VCaP (cell line): ENCODE data around the gene PHKB.

Experiments used
- H3K27ac ChIP-seq: fragments of 450-650 bp; 2 replicates; pipeline ENCODE4 v1.5.1; 2017
- TF ChIP-seq, protein P1 (sequence below): fragments of 450-650 bp; conservative IDR thresholded peaks from 2 replicates; pipeline ENCODE4 v1.5.1; 2017; ENCODE audit warnings: mild to moderate bottlenecking, moderate library complexity

The PHKB gene

DNA sequence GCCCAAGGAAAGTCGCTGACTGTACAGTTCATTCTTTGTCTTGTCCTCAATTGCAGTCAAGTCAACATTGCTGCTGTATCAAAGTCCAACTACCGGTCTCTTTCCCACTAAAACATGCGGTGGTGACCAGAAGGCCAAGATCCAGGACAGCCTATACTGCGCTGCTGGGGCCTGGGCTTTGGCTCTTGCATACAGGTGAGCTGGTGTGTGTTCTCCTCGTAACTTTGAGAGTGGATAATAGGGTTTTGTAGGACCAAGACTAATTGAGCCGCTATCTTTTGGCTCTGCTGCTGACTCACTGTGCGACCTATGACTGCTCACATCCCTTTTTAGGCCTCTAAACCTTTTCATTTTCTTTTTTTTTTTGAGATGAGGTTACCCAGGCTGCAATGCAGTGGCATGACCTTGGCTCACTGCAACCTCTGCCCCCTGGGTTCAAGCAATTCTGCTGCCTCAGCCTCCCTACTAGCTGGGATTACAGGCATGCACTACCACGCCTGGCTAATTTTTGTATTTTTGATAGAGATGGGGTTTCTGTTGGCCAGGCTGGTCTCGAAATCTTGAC is 38.7 kb downstream of the PHKB start:
- no peak overlapping the region for H3K27ac ChIP-seq
- TF ChIP-seq, protein P1, sequence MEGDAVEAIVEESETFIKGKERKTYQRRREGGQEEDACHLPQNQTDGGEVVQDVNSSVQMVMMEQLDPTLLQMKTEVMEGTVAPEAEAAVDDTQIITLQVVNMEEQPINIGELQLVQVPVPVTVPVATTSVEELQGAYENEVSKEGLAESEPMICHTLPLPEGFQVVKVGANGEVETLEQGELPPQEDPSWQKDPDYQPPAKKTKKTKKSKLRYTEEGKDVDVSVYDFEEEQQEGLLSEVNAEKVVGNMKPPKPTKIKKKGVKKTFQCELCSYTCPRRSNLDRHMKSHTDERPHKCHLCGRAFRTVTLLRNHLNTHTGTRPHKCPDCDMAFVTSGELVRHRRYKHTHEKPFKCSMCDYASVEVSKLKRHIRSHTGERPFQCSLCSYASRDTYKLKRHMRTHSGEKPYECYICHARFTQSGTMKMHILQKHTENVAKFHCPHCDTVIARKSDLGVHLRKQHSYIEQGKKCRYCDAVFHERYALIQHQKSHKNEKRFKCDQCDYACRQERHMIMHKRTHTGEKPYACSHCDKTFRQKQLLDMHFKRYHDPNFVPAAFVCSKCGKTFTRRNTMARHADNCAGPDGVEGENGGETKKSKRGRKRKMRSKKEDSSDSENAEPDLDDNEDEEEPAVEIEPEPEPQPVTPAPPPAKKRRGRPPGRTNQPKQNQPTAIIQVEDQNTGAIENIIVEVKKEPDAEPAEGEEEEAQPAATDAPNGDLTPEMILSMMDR: no peak

DNA sequence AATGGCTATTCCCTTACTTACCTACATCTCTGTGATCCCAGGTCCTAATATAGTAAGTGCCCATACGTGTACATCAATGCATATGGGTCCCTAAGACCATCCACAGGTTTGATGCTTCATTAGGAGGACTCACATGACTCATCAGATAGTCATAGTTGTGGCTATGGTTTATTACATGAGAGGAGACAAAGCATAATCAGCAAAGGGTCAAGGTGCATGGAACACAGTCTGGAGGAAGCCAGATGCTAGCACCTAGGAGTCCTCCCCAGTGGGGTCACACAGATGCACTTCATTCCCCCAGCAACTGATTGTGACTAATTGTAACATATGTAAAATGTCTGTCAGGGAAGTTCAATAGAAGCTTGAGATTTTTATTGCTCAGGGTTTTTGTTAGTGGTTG is 42.8 kb downstream of the PHKB start:
- no peak overlapping the region for H3K27ac ChIP-seq
- TF ChIP-seq, protein P1: no peak

DNA sequence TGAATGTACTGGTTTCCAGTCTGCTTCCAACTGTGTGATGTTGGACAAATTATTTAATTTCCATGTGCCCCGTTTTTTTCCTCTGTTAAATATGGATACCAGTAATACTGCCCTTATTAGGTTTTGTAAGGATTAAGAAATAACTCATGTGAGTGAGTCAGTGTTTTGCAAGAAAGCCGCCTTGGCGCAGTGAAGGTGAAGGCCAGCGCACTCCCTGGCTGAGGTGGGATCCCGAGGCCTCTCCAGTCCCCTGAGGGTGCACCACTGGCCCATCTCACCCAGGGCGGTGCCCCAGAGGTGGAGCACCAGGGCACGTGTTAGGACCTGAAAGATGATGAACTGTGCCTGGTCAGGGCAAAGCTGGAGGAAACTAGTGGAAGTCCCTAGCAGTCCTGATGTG is 43.5 kb downstream of the PHKB start:
- TF ChIP-seq, protein P1: no peak
- H3K27ac ChIP-seq: no peak overlapping the region

DNA sequence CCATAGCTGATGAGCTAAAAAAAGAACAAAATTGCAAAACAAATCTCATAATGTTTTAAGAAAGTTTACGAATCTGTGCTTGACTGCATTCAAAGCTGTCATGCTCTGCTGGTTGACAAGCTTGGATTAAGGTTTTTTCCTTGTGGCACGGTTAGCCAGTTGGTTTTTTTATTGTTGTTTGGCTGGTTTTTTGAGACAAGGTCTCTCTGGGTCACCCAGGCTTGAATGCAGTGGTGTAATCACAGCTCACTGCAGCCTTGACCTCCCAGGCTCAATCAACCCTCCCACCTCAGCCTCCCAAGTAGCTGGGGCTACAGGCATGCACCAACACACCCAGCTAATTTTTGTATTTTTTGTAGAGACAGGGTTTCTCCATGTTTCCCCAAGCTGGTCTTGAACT is 45.7 kb downstream of the PHKB start:
- TF ChIP-seq, protein P1: no peak
- H3K27ac ChIP-seq: no peak overlapping the region

DNA sequence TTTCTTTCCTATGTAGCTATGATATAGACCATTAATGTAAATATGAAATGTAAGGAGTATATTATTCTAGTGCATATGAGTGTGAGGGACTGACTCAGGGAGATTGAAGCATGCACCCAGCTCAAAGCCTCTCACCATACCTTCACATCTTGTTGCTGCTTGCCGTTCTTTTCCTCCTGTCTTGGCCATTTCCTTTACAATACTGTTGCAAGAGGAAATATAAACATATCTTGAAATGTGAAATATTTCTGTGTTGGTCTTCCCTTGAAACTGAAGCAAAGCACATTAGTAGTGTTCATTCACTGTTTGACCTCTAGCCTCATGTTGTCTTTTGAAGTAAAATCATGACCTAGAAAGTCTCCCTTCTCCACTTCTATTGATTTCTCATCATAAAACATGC is 46.6 kb downstream of the PHKB start:
- no peak overlapping the region for H3K27ac ChIP-seq
- TF ChIP-seq, protein P1: no peak

DNA sequence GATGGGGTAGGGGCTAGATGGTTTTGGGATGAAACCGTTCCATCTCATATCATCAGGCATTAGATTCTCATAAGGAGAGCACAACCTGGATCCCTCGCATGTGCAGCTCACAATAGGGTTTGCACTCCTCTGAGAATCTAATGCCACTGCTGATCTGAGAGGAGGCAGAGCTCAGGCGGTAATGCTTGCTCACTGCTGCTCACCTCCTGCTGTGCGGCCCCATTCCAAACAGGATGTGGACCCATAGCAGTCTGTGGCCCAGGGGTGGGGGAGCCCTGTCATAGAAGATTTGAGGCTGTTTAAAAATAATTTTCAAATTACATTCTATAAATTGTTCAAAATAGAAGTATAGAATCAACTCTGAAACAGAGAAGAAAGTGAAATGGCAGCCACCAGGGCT is 50.8 kb downstream of the PHKB start:
- TF ChIP-seq, protein P1: no peak
- H3K27ac ChIP-seq: no peak overlapping the region

DNA sequence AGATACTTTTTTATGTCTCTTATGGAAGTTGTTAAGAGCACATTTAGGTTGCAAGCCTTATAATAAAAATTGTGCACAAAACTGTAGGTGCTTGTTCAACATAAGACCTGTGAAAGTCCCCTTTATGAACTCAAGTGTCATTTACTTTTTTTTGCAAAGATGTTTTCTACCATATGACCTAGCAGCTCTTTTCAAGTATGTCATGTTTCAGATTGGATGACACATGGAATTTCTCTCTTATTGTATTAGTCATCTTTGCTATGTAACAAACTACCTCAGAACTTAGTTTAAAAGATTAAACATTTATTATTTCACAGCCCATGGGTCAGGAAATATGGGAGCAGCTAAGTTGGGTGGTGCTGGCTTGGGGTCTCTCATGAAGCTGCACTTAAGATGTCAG is 57.9 kb downstream of the PHKB start:
- TF ChIP-seq, protein P1: no peak
- no peak overlapping the region for H3K27ac ChIP-seq
